HEK293 (cell line): ENCODE results near the gene CRNKL1.
A peak's percentile ranks its signal among the peaks of the same experiment; 100 is the strongest.

ENCODE experiments used
- CTCF ChIA-PET: fragments of 350-600 bp; formaldehyde crosslinking; extraction: SDS; loops from one replicate; lab custom pipeline; 2021; ENCODE audit warnings: antibody characterized with exemption; lab: Yijun Ruan, JAX
- POLR2A ChIA-PET: fragments of 300-600 bp; formaldehyde crosslinking; extraction: SDS; loops from one replicate; lab custom pipeline; 2020; ENCODE audit warnings: antibody characterized with exemption, inconsistent platforms; lab: Yijun Ruan, JAX
- H3K27ac ChIP-seq: fragments of 200-500 bp; sonication (Bioruptor generic); 2 replicates; pipeline ENCODE4 v1.5.1; 2014; ENCODE audit warnings: low read depth, low read length, control low read depth, inconsistent platforms; ENCODE audit errors: extremely low read depth
- H3K36me3 ChIP-seq, 2 experiments: fragments of 200-500 bp in 1 of 2; sonication (Bioruptor generic) in 1 of 2; 1 replicate in 1 of 2; 2 replicates in 1 of 2; pipeline ENCODE4 v1.5.1; 2014 to 2017; ENCODE audit warnings: inconsistent platforms in 2 of 2, low read length in 2 of 2; ENCODE audit not compliant: control insufficient read depth in 2 of 2, insufficient read depth in 1 of 2
- H3K4me1 ChIP-seq: fragments of 200-500 bp; sonication (Bioruptor generic); 2 replicates; pipeline ENCODE4 v1.5.1; 2014; ENCODE audit warnings: mild to moderate bottlenecking, low read length, inconsistent platforms; ENCODE audit not compliant: control insufficient read depth, insufficient read depth
- H3K4me3 ChIP-seq: 2 replicates; pipeline ENCODE4 v1.5.1; 2011; ENCODE audit warnings: low read depth, mild to moderate bottlenecking, control low read depth, low read length, moderate library complexity
- H3K9me3 ChIP-seq: fragments of 200-500 bp; sonication (Bioruptor generic); 2 replicates; pipeline ENCODE4 v1.5.1; 2014; ENCODE audit warnings: low read depth, low read length, inconsistent platforms; ENCODE audit not compliant: control insufficient read depth, insufficient read depth
- ATF2 ChIP-seq: fragments of 450-650 bp; formaldehyde crosslinking; IDR thresholded peaks from 2 replicates; pipeline ENCODE4 v1.5.1; 2016; ENCODE audit warnings: missing biosample characterization, missing genetic modification characterization, low read depth
- GLI4 ChIP-seq: fragments of 450-650 bp; formaldehyde crosslinking; IDR thresholded peaks from 2 replicates; pipeline ENCODE4 v1.5.1; 2016; ENCODE audit warnings: missing biosample characterization, missing genetic modification characterization
- HOXA7 ChIP-seq: sonication (generic); formaldehyde crosslinking; IDR thresholded peaks from 2 replicates; pipeline ENCODE4 v1.8.1; 2022; ENCODE audit warnings: missing genetic modification reagents, borderline replicate concordance
- KLF1 ChIP-seq: fragments of 450-650 bp; formaldehyde crosslinking; IDR thresholded peaks from 2 replicates; pipeline ENCODE4 v1.5.1; 2016; ENCODE audit warnings: missing biosample characterization, missing genetic modification characterization
- KLF17 ChIP-seq: fragments of 450-650 bp; formaldehyde crosslinking; IDR thresholded peaks from 2 replicates; pipeline ENCODE4 v1.5.1; 2016; ENCODE audit warnings: missing biosample characterization, missing genetic modification characterization
- KLF8 ChIP-seq: fragments of 450-650 bp; formaldehyde crosslinking; IDR thresholded peaks from 2 replicates; pipeline ENCODE4 v1.5.1; 2016; ENCODE audit warnings: missing biosample characterization, missing genetic modification characterization
- MZF1 ChIP-seq: fragments of 450-650 bp; formaldehyde crosslinking; IDR thresholded peaks from 2 replicates; pipeline ENCODE4 v1.5.1; 2017; ENCODE audit warnings: missing biosample characterization, missing genetic modification characterization, borderline replicate concordance
- PATZ1 ChIP-seq: fragments of 450-650 bp; formaldehyde crosslinking; IDR thresholded peaks from 2 replicates; pipeline ENCODE4 v1.5.1; 2016; ENCODE audit warnings: missing biosample characterization, missing genetic modification characterization
- SCRT1 ChIP-seq: fragments of 450-650 bp; formaldehyde crosslinking; IDR thresholded peaks from 2 replicates; pipeline ENCODE4 v1.5.1; 2016; ENCODE audit warnings: missing biosample characterization, missing genetic modification characterization, borderline replicate concordance
- ZNF133 ChIP-seq: fragments of 450-650 bp; formaldehyde crosslinking; IDR thresholded peaks from 2 replicates; pipeline ENCODE4 v1.5.1; 2016; ENCODE audit warnings: missing biosample characterization, missing genetic modification characterization
- ZNF18 ChIP-seq: fragments of 450-650 bp; formaldehyde crosslinking; IDR thresholded peaks from 2 replicates; pipeline ENCODE4 v1.5.1; 2016; ENCODE audit warnings: missing biosample characterization, missing genetic modification characterization
- ZNF324 ChIP-seq: fragments of 450-650 bp; formaldehyde crosslinking; IDR thresholded peaks from 2 replicates; pipeline ENCODE4 v1.5.1; 2016; ENCODE audit warnings: missing biosample characterization, missing genetic modification characterization
- ZNF501 ChIP-seq: fragments of 450-650 bp; formaldehyde crosslinking; IDR thresholded peaks from 2 replicates; pipeline ENCODE4 v1.5.1; 2016; ENCODE audit warnings: missing biosample characterization, missing genetic modification characterization
- ZNF561 ChIP-seq: fragments of 450-650 bp; IDR thresholded peaks from 2 replicates; pipeline ENCODE4 v1.5.1; 2018; ENCODE audit warnings: missing biosample characterization, missing genetic modification characterization, borderline replicate concordance
- ZNF585B ChIP-seq: fragments of 450-650 bp; formaldehyde crosslinking; IDR thresholded peaks from 2 replicates; pipeline ENCODE4 v1.5.1; 2016; ENCODE audit warnings: missing biosample characterization, missing genetic modification characterization
- ZNF600 ChIP-seq: fragments of 450-650 bp; formaldehyde crosslinking; IDR thresholded peaks from 2 replicates; pipeline ENCODE4 v1.5.1; 2016; ENCODE audit warnings: missing biosample characterization, missing genetic modification characterization
- ZNF610 ChIP-seq: fragments of 450-650 bp; formaldehyde crosslinking; IDR thresholded peaks from 2 replicates; pipeline ENCODE4 v1.5.1; 2016; ENCODE audit warnings: missing biosample characterization, missing genetic modification characterization, borderline replicate concordance
- ZNF692 ChIP-seq: fragments of 450-650 bp; formaldehyde crosslinking; IDR thresholded peaks from 2 replicates; pipeline ENCODE4 v1.5.1; 2016; ENCODE audit warnings: missing biosample characterization, missing genetic modification characterization
- ZNF747 ChIP-seq: fragments of 450-650 bp; formaldehyde crosslinking; IDR thresholded peaks from 2 replicates; pipeline ENCODE4 v1.5.1; 2016; ENCODE audit warnings: missing biosample characterization, missing genetic modification characterization

Gene CRNKL1

GRCh38 chr20:20075032-20075431 is 22.8 kb upstream of the CRNKL1 start (continued):
- no peak for TF ChIP-seq PATZ1 (tag by site-specific recombination)
- no peak for TF ChIP-seq KLF17 (tag by site-specific recombination)
- no peak for TF ChIP-seq KLF1 (tag by site-specific recombination)

GRCh38 chr20:20073801-20074371 is 21.6 kb upstream of the CRNKL1 start:
- POLR2A ChIA-PET, result no interaction called here
- H3K27ac ChIP-seq, result no peak overlapping the region
- CTCF ChIA-PET, result interaction anchor here (0.9 kb wide), 2 partner anchors 9 to 11 kb away, joined by 3 to 7 read pairs; no protein-coding TSS in a partner anchor

GRCh38 chr20:20070871-20071726 is 18.8 kb upstream of the CRNKL1 start:
- TF ChIP-seq ATF2 (tag by site-specific recombination), result 0 out of 2 replicates have a peak, but pooled peaks have one; percentile 29
- no peak for TF ChIP-seq ZNF133
- no peaks in the 10 kb centered on the region for H3K36me3 ChIP-seq
- POLR2A ChIA-PET, result no interaction called here
- no peak overlapping the region for H3K4me3 ChIP-seq
- CTCF ChIA-PET, result interaction anchor here (1.4 kb wide), 1 partner anchor 13 kb away, joined by 5 read pairs; no protein-coding TSS in a partner anchor
- H3K27ac ChIP-seq, result no peak overlapping the region
- no peaks in the 10 kb centered on the region for H3K4me1 ChIP-seq
- no peaks in the 10 kb centered on the region for H3K9me3 ChIP-seq

More at GRCh38 chr20:20073801-20074371, 21.6 kb upstream of the CRNKL1 start:
- no peaks in the 10 kb centered on the region for H3K4me1 ChIP-seq
- H3K4me3 ChIP-seq, result no peak overlapping the region
- no peaks in the 10 kb centered on the region for H3K36me3 ChIP-seq
- H3K9me3 ChIP-seq, result no peaks in the 10 kb centered on the region
- TF ChIP-seq KLF8 (tag by site-specific recombination) (no peak), ZNF585B (no peak), MZF1 (tag by site-specific recombination) (no peak)

GRCh38 chr20:20065361-20065760 is 13.1 kb upstream of the CRNKL1 start:
- no peaks in the 10 kb centered on the region for H3K36me3 ChIP-seq
- H3K4me1 ChIP-seq, result no peaks in the 10 kb centered on the region
- CTCF ChIA-PET, result no interaction called here
- POLR2A ChIA-PET, result no interaction called here
- no peak overlapping the region for H3K4me3 ChIP-seq
- no peaks in the 10 kb centered on the region for H3K9me3 ChIP-seq
- TF ChIP-seq ZNF324 (tag by site-specific recombination), result no peak
- TF ChIP-seq GLI4 (tag by site-specific recombination), result no peak
- TF ChIP-seq ZNF133, result no peak
- TF ChIP-seq ZNF18 (tag by site-specific recombination), result no peak
- TF ChIP-seq HOXA7 (CRISPR knock-in tag), result no peak
- no peak for TF ChIP-seq ZNF692 (tag by site-specific recombination)
- TF ChIP-seq ZNF610 (tag by site-specific recombination), result no peak
- no peak for TF ChIP-seq SCRT1 (tag by site-specific recombination)
- no peak for TF ChIP-seq ZNF561 (tag by site-specific recombination)
- TF ChIP-seq ZNF501 (tag by site-specific recombination), result no peak
- TF ChIP-seq ZNF747, result no peak
- no peak for TF ChIP-seq ZNF600
- H3K27ac ChIP-seq, result no peak overlapping the region
